Heart left ventricle (tissue), 13 donors: ENCODE data around the gene TAF5L.

Experiments
- CTCF ChIP-seq, 12 donors: fragments of 200-600 bp; sonication (generic) in 4 of 12; IDR thresholded peaks; one replicate each; pipeline versions ENCODE4 v1.5.0 to v1.8.0; 2018 to 2022; ENCODE audit warnings: antibody characterized with exemption in 12 of 12, mild to moderate bottlenecking in 5 of 12
- POLR2A ChIP-seq, 2 donors: fragments of 450-650 bp; IDR thresholded peaks; one replicate each; pipeline ENCODE4 v1.6.1; 2017; ENCODE audit warnings: antibody characterized with exemption in 2 of 2, mild to moderate bottlenecking in 2 of 2, moderate library complexity in 2 of 2
- donor health status: ischemic (EF 13 %, LVEDD 7.1; RV severe dilation, severe dysfunction).
- donor health status: DM: no; HTN: yes; CAD: no.
- donor health status: DM: no; HTN: no; CAD: no.
- donor health status: ischemic (EF 25% LVEDD 6.9; RV normal size, moderate dysfunction).
- donor health status: ischemic (EF 25% LVEDD 5.7; RV mildly dilated, moderate dysfunction).
- donor health status: ischemic (EF 35%, LVEDD 5.7; RV mildly dilated, moderate dysfunction).
- donor health status: nonischemic (EF 11% LVEDD 7.7; RV severe dilation, severe dysfunction).
- donor health status: DM: yes; HTN: yes; CAD: no.
- donor health status: PGD.
- donor health status: ischemic (EF 29% LVEDD 5.4; RV normal size, mild dysfunction).
- donor health status: nonischemic (EF 23%, LVEDD 6.1; RV moderate dilation, normal function).

DNA sequence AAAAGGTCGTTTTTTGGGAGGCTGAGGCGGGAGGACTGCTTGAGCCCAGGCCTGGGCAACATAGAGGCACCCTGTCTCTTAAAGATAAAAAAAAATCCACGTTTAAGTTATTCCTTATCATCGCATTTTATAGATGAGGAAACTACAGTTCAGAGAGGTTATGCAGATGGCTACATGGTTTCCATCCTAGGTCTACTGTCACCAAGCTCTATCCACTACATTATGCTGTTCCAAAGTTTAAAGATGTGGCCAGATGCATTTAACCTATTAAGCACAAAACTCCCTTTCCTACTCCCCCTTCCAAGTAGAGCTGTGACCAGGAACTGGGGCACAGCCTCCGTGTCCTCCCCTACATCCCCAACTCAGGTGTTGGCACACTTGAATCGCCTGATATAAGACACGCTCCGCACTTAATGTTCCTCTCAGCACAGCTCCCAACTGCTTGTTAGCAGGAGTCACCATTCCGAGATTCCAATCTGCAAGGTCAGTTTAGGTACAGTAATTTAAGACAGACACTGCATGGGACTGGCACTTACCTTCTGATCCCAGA is 1.3 kb downstream of the TAF5L start:
- TF ChIP-seq CTCF (IDR thresholded peaks at IDR 0.05) (no peak), POLR2A (IDR thresholded peaks at IDR 0.05) (no peak)
